SKM-1 (cell line): ENCODE results near the gene FARS2.

Experiments used
- DNase-seq: peaks from one replicate; lab custom pipeline; 2025; ENCODE audit not compliant: unreplicated experiment; lab: John Stamatoyannopoulos, UW

FARS2 gene

DNA sequence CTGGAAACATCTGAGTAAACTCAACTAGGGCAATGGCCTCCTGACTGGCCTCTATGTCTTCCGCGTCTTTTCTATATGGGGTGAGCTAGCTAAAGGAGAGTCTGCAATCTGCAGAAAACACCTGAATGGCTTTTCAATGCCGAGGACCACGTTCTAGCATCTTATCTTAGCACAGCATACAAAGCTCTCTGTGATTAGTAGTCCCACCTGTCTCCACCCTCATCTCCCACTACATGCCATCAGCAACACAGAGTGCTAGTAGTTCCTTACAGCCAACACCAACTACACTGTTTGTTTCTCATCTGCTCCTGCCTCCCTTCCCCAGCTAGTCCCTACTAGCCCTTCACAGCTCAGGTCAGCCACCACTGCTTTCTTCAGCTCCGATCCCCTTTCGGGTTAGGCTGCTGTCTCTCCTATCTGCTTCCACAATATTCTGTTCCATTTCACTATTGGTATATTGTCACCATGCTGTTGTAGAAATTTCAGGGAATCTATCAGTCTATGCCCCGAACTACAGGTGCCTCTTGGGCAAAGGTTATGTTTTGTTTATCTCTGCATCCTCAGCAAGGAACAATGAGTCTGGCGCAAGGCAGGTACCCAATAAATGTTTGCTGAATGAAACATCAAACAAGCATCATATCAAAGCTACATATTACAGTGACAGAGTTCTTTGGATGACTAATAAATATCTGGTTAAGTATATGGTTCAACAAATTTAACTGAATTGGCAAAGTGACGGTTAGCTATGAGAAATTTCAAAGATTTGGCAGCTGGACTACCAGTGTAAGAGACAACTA lies 12.8 kb upstream of the FARS2 start:
- no peak for DNase-seq

- DNase-seq: no peak
These were observed 11.7 kb upstream of the FARS2 start for GRCh38 chr6:5249451-5250122.

DNA sequence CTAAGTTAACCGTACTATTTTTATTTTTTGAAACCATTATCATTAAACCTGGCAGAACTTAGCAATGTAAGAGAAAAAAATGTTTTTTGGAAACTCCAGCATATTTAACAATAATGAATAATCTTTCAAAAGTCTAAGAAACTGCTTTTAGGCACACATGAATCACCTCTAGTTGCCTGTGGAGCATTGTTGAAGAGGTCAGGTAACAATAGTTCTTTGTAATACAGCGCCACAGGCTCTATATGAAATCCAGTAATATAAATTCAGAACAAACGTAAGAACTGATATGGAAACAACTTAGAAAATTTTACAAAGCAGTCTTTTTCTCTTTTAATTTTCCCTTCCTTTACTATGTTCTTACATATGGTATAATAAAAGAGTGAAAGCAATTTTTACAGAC lies 10.9 kb upstream of the FARS2 start:
- DNase-seq: no peak

GRCh38 chr6:5250911-5251310 lies 10.4 kb upstream of the FARS2 start:
- DNase-seq: no peak

- DNase-seq: no peak
These were observed 4.4 kb upstream of the FARS2 start for GRCh38 chr6:5256952-5257351.

DNA sequence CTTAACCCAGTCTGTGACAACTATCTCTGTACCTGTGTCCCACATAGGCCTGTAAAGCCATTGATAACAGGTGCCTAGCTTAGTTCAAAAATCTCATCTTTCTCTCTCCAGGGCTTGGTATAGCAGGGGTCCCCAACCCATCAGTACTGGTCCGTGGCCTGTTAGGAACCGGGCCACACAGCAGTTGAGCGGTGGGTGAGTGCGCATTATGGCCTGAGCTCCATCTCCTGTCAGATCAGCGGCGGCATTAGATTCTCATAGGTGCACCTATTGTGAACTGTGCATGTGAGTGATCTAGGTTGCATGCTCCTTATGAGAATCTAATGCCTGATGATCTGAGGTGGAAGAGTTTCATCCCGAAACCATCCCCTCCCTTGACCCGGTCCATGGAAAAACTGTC lies 3.9 kb upstream of the FARS2 start:
- no peak for DNase-seq

DNA sequence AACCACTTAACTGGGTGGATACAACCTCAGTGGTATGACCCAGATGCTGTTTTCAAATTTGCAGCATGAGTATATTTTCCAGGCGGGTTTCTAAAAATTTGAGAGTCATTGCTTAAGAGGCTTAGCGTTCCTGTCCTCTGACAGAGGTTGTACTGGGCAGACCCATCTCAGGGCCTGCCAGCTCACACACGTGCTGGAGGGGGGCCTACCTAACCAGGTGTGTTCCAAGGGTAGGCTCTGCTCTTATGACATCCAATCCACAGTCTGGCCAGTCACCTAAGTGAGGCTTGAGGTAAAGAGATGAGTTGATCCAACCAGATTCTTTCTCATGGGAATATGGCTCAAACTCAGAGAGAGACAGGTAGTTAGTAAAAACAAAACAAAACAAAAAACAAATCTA lies 1.9 kb upstream of the FARS2 start:
- no peak for DNase-seq

- DNase-seq: peak; percentile 89
These were observed 1.1 kb upstream of the FARS2 start for GRCh38 chr6:5260111-5260620.

GRCh38 chr6:5261545-5262109 lies 314 bp downstream of the FARS2 start:
- DNase-seq: no peak

GRCh38 chr6:5266423-5266822 lies 5.1 kb downstream of the FARS2 start:
- DNase-seq: no peak

GRCh38 chr6:5270093-5270680 lies 8.9 kb downstream of the FARS2 start:
- no peak for DNase-seq

- no peak for DNase-seq
These were observed 10.6 kb downstream of the FARS2 start for GRCh38 chr6:5271926-5272325.

GRCh38 chr6:5274231-5274630 lies 12.9 kb downstream of the FARS2 start:
- no peak for DNase-seq

DNA sequence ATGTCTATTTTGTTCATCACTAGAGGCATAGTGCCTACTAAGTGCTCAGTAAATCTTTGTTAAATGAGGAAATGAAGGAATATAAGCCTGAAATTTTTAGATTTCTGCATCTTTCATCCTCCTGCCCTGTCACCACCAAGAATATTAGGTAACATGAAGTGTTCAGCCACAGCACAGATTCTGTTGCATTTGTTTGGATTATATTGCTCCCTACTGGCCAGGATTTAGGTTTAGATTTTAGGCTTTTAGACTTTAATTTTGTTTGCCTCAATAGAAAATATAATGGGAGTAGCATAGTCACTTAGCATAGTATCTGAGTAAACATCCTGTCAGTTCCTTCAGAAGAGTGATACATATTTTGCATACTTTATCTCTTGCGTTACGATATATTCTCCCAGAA lies 14.2 kb downstream of the FARS2 start:
- no peak for DNase-seq

GRCh38 chr6:5276581-5276980 lies 15.3 kb downstream of the FARS2 start:
- DNase-seq: no peak

GRCh38 chr6:5277589-5277988 lies 16.3 kb downstream of the FARS2 start:
- DNase-seq: no peak

DNA sequence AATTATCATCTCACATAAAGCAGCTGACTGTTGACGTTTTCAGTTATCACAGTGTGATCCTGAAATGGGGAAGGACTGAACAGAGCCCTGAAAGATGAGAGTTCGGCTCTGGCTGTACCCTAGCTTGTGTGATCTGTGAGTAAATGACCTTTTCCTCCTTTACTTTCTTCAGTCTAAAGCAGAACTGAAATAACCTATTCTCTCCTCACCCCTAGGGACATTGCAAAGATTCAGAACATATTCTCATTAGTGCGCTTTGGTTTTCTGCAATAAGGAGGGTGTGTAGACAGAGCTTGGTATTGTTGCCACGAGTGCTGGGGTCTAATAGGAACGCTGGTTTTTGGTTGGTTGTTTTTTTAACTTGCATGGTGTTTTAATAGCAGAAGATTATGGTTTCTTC lies 16.7 kb downstream of the FARS2 start:
- no peak for DNase-seq

DNA sequence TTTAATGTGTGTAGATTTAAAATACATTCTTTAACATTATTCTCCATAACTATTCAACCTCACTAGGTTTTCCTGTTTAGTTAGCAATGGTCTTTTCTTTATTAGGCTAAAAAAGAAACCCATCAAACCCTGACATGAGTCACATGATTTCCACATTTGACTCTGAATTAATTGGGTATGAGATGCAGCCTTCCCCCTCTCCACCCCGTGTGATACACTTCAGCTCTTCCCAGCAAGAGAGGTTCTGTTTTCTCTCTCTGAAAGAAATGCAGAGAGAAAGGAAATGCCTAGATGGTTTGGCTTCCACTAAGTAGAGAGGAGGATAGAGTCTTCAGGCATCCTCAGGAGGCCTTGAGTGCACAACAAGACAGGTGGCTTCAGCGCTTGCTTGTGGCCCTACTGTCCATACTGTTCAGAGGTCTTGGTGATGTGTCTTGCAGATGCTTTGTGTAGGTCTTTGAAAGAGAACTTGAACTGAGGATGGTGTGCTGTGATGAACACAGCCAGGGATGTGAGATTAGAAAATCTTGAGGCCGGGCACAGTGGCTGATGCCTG lies 17.3 kb downstream of the FARS2 start:
- no peak for DNase-seq

GRCh38 chr6:5279891-5280338 lies 18.6 kb downstream of the FARS2 start:
- no peak for DNase-seq

GRCh38 chr6:5280920-5281319 lies 19.6 kb downstream of the FARS2 start:
- DNase-seq: no peak

- no peak for DNase-seq
These were observed 20.9 kb downstream of the FARS2 start for GRCh38 chr6:5282191-5282623.
